ENCODE results near the gene RNF217.

RNF217 gene

GRCh38 chr6:125038925-125039324 lies 76.7 kb downstream of the RNF217 start:
- Histone ChIP-seq H3K27ac (replicated peaks) (no peak overlapping the region), H3K4me3 (replicated peaks; ENCODE audit: insufficient read depth, low read length) (no peak overlapping the region), H3K27me3 (ENCODE audit: insufficient read depth, poor library complexity, severe bottlenecking) (no peaks in the 10 kb centered on the region)
- no peak for TF ChIP-seq REST (IDR thresholded peaks at IDR 0.05; ENCODE audit: insufficient replicate concordance, low read depth)
- no peak for TF ChIP-seq CTCF (IDR thresholded peaks at IDR 0.05; ENCODE audit: insufficient read depth, low read length)
- no peak for TF ChIP-seq SPI1 (IDR thresholded peaks at IDR 0.05; ENCODE audit: borderline replicate concordance, low read depth)
- no peak for TF ChIP-seq POLR2AphosphoS5 (IDR thresholded peaks at IDR 0.05; ENCODE audit: low read depth)
- no peak for TF ChIP-seq GABPA (IDR thresholded peaks at IDR 0.05; ENCODE audit: low read depth)
- DNase-seq (ENCODE audit: low read depth in 1 of 2, low spot score in 1 of 2) = no peak

- DNase-seq (ENCODE audit: low read depth in 1 of 2, low spot score in 1 of 2) = no peak
- no peaks in the 10 kb centered on the region for H3K27me3 ChIP-seq (ENCODE audit: insufficient read depth, poor library complexity, severe bottlenecking)
- H3K27ac ChIP-seq (replicated peaks) = no peak overlapping the region
Observed at GRCh38 chr6:125041740-125042459, 79.7 kb downstream of the RNF217 start.

More at GRCh38 chr6:125041740-125042459, 79.7 kb downstream of the RNF217 start:
- TF ChIP-seq CTCF (IDR thresholded peaks at IDR 0.05; ENCODE audit: insufficient read depth, low read length) (no peak), GABPA (IDR thresholded peaks at IDR 0.05; ENCODE audit: low read depth) (no peak), POLR2AphosphoS5 (IDR thresholded peaks at IDR 0.05; ENCODE audit: low read depth) (no peak), REST (IDR thresholded peaks at IDR 0.05; ENCODE audit: insufficient replicate concordance, low read depth) (no peak)
- no peak overlapping the region for H3K4me3 ChIP-seq (replicated peaks; ENCODE audit: insufficient read depth, low read length)
